ENCODE measurements around the gene C19orf73. TPM values are rescaled to one million over a fixed set of nuclear protein-coding genes. Genes with fewer than 3 reads are reported as not detected.
A peak's percentile ranks its signal among the peaks of the same experiment; 100 is the strongest.

Gene C19orf73
- total and polyA plus RNA-seq, 9 of the 15 experiments (the other 6 are each of a cell fraction or from before 2014, with no cell fraction given): 0.08 to 7.4 (median 1.4) TPM

GRCh38 chr19:49148784-49149651 is 30.1 kb upstream of the C19orf73 start (continued):
- TF ChIP-seq HMG20A (CRISPR knock-in tag; conservative IDR thresholded peaks at IDR 0.05) (no peak), HDAC8 (tag; IDR thresholded peaks at IDR 0.05) (no peak), JUNB (CRISPR knock-in tag; conservative IDR thresholded peaks at IDR 0.05) (no peak), ZNF609 (CRISPR knock-in tag; IDR thresholded peaks at IDR 0.05; ENCODE audit: borderline replicate concordance) (no peak), TBL1XR1 (IDR thresholded peaks at IDR 0.05; ENCODE audit: low read length in 2 of 2) (0 out of 4 replicates have a peak, but pooled peaks of 1 of the 2 experiments have one; percentile 11), PHTF2 (CRISPR knock-in tag; IDR thresholded peaks at IDR 0.05) (no peak), ZNF586 (CRISPR knock-in tag; conservative IDR thresholded peaks at IDR 0.05) (no peak), STAT5A (IDR thresholded peaks at IDR 0.05; ENCODE audit: borderline replicate concordance, low read length) (0 out of 2 replicates have a peak, but pooled peaks have one; percentile 30), DNMT1 (IDR thresholded peaks at IDR 0.05) (no peak), HINFP (tag; conservative IDR thresholded peaks at IDR 0.05; ENCODE audit: low read depth) (no peak), ZNF445 (CRISPR knock-in tag; IDR thresholded peaks at IDR 0.05; ENCODE audit: low read depth) (no peak), THRA (IDR thresholded peaks at IDR 0.05) (no peak), BCOR (IDR thresholded peaks at IDR 0.05) (0 out of 2 replicates have a peak, but pooled peaks have one; percentile 11), GATA2 (CRISPR knock-in tag; IDR thresholded peaks at IDR 0.05) (peak; percentile 72), E4F1 (CRISPR knock-in tag; IDR thresholded peaks at IDR 0.05; ENCODE audit: borderline replicate concordance) (no peak), NCOA4 (IDR thresholded peaks at IDR 0.05; ENCODE audit: partially characterized antibody) (no peak), GABPA (tag; conservative IDR thresholded peaks at IDR 0.05; ENCODE audit: low read depth) (no peak)

Data from K562 (cell line).